IMR-90 (cell line): ENCODE measurements around the gene GLI1. TPM values are rescaled to one million over a fixed set of nuclear protein-coding genes. Genes with fewer than 3 reads are reported as not detected.

Experiments
- ATAC-seq: fragments of 200-7000 bp; cut with Tn5 transposase; 2 replicates; pipeline ENCODE4 v1.9.1; 2020; ENCODE audit warnings: low read depth, mild to moderate bottlenecking, moderate library complexity
- BruUV-seq: library from RNA; stranded (reverse); fragments of 400-500 nt; replicated peaks from 2 replicates; lab custom pipeline; 2021; lab: Mats Ljungman, UMichigan
- CTCF ChIA-PET: fragments of 300-600 bp; formaldehyde crosslinking; extraction: SDS; loops from one replicate; lab custom pipeline; 2021; ENCODE audit warnings: antibody characterized with exemption; lab: Yijun Ruan, JAX
- POLR2A ChIA-PET: fragments of 300-600 bp; sonication (Branson Sonifier 250); formaldehyde crosslinking; loops from one replicate; lab custom pipeline; 2022; ENCODE audit warnings: antibody characterized with exemption; ENCODE audit not compliant: unreplicated experiment; lab: Charles Lee
- DNase-seq: peaks from one replicate; pipeline ENCODE4 v3.0.0; 2013
- H2AFZ ChIP-seq: replicated peaks from 2 replicates; pipeline ENCODE3; 2013; ENCODE audit warnings: low read length, mild to moderate bottlenecking; ENCODE audit not compliant: poor library complexity
- H2AK5ac ChIP-seq: 2 replicates; pipeline ENCODE4 v1.6.1; 2013; ENCODE audit warnings: low read depth, low read length, inconsistent platforms
- H2AK9ac ChIP-seq: replicated peaks from 2 replicates; pipeline ENCODE3; 2013; ENCODE audit warnings: mild to moderate bottlenecking, low read depth, low read length, moderate library complexity; ENCODE audit not compliant: poor library complexity
- H2BK120ac ChIP-seq: 2 replicates; pipeline ENCODE4 v1.6.1; 2013; ENCODE audit warnings: low read depth, low read length, inconsistent platforms
- H2BK15ac ChIP-seq: 3 replicates; pipeline ENCODE4 v1.6.1; 2013; ENCODE audit warnings: low read depth, low read length, inconsistent platforms
- H2BK20ac ChIP-seq: 2 replicates; pipeline ENCODE4 v1.6.1; 2013; ENCODE audit warnings: low read depth, mild to moderate bottlenecking, inconsistent platforms, low read length, moderate library complexity
- H2BK5ac ChIP-seq: 2 replicates; pipeline ENCODE4 v1.6.1; 2013; ENCODE audit warnings: mild to moderate bottlenecking, low read depth, low read length, inconsistent platforms; ENCODE audit not compliant: poor library complexity, severe bottlenecking
- H3K14ac ChIP-seq: replicated peaks from 2 replicates; pipeline ENCODE4 v1.6.1; 2013; ENCODE audit warnings: low read depth, low read length, inconsistent platforms
- H3K18ac ChIP-seq: 2 replicates; pipeline ENCODE4 v1.6.1; 2013; ENCODE audit warnings: low read depth, low read length, control low read depth
- H3K23ac ChIP-seq: 2 replicates; pipeline ENCODE4 v1.6.1; 2013; ENCODE audit warnings: low read depth, low read length, inconsistent platforms
- H3K27ac ChIP-seq: 2 replicates; pipeline ENCODE4 v1.5.1; 2013; ENCODE audit warnings: mild to moderate bottlenecking, control low read depth, low read length; ENCODE audit not compliant: insufficient read depth
- H3K27me3 ChIP-seq: 2 replicates; pipeline ENCODE4 v1.6.1; 2013; ENCODE audit warnings: low read length; ENCODE audit not compliant: control insufficient read depth, insufficient read depth
- H3K36me3 ChIP-seq: 2 replicates; pipeline ENCODE4 v1.6.1; 2013; ENCODE audit warnings: low read length, mixed read lengths; ENCODE audit not compliant: control insufficient read depth, insufficient read depth
- H3K4ac ChIP-seq: 2 replicates; pipeline ENCODE4 v1.6.1; 2013; ENCODE audit warnings: low read depth, low read length, inconsistent platforms
- H3K4me1 ChIP-seq: 2 replicates; pipeline ENCODE4 v1.6.1; 2013; ENCODE audit warnings: low read length, mixed read lengths; ENCODE audit not compliant: control insufficient read depth, insufficient read depth
- H3K4me2 ChIP-seq: 2 replicates; pipeline ENCODE4 v1.6.1; 2013; ENCODE audit warnings: low read depth, mild to moderate bottlenecking, control low read depth, low read length, moderate library complexity
- H3K4me3 ChIP-seq: 2 replicates; pipeline ENCODE4 v1.5.1; 2013; ENCODE audit warnings: low read depth, mild to moderate bottlenecking, control low read depth, low read length, moderate library complexity; ENCODE audit not compliant: insufficient read depth
- H3K56ac ChIP-seq: 2 replicates; pipeline ENCODE4 v1.6.1; 2013; ENCODE audit warnings: low read length, inconsistent platforms; ENCODE audit not compliant: insufficient read depth; ENCODE audit errors: extremely low read depth
- H3K79me1 ChIP-seq, 2 experiments: 2 replicates each; pipeline ENCODE4 v1.6.1; 2013; ENCODE audit warnings: low read length in 2 of 2, inconsistent platforms in 1 of 2, low read depth in 1 of 2
- H3K9ac ChIP-seq: 2 replicates; pipeline ENCODE4 v1.6.1; 2013; ENCODE audit warnings: low read depth, low read length, control low read depth
- H3K9me1 ChIP-seq: 2 replicates; pipeline ENCODE4 v1.6.1; 2013; ENCODE audit warnings: low read length, inconsistent platforms; ENCODE audit not compliant: insufficient read depth
- H3K9me3 ChIP-seq: 2 replicates; pipeline ENCODE4 v1.6.1; 2013; ENCODE audit warnings: low read length; ENCODE audit not compliant: control insufficient read depth, insufficient read depth
- H4K20me1 ChIP-seq: 2 replicates; pipeline ENCODE4 v1.6.1; 2013; ENCODE audit warnings: low read length, inconsistent platforms; ENCODE audit not compliant: insufficient read depth
- H4K5ac ChIP-seq: 2 replicates; pipeline ENCODE4 v1.6.1; 2013; ENCODE audit warnings: mild to moderate bottlenecking, low read depth, low read length, control low read depth
- H4K8ac ChIP-seq, 2 experiments: 2 replicates each; pipeline ENCODE4 v1.6.1; 2013; ENCODE audit warnings: low read depth in 2 of 2, low read length in 2 of 2, control low read depth in 1 of 2, inconsistent platforms in 1 of 2
- H4K91ac ChIP-seq: 2 replicates; pipeline ENCODE4 v1.6.1; 2013; ENCODE audit warnings: low read depth, low read length, inconsistent platforms; ENCODE audit not compliant: insufficient read depth
- CHD1 ChIP-seq: IDR thresholded peaks from 2 replicates; pipeline ENCODE4 v1.6.1; 2012; ENCODE audit warnings: low read depth, low read length, improper control_type of control experiment
- CTCF ChIP-seq: conservative IDR thresholded peaks from 2 replicates; pipeline ENCODE4 v1.5.1; 2012; ENCODE audit warnings: mild to moderate bottlenecking, low read depth, low read length, improper control_type of control experiment
- ELK1 ChIP-seq: fragments of 150-350 bp; IDR thresholded peaks from 2 replicates; pipeline ENCODE4 v1.6.1; 2016; ENCODE audit warnings: low read depth, mild to moderate bottlenecking, low read length, moderate library complexity, borderline replicate concordance
- FOS ChIP-seq: fragments of 150-350 bp; IDR thresholded peaks from 2 replicates; pipeline ENCODE4 v1.6.1; 2016; ENCODE audit warnings: low read depth, low read length
- MAFK ChIP-seq: IDR thresholded peaks from 2 replicates; pipeline ENCODE4 v1.6.1; 2012; ENCODE audit warnings: low read depth, low read length, improper control_type of control experiment
- MAZ ChIP-seq: IDR thresholded peaks from 2 replicates; pipeline ENCODE4 v1.6.1; 2012; ENCODE audit warnings: low read depth, mild to moderate bottlenecking, low read length, improper control_type of control experiment, moderate library complexity, borderline replicate concordance
- MXI1 ChIP-seq: IDR thresholded peaks from 2 replicates; pipeline ENCODE4 v1.6.1; 2012; ENCODE audit warnings: low read depth, mild to moderate bottlenecking, low read length, moderate library complexity, borderline replicate concordance
- POLR2A ChIP-seq: IDR thresholded peaks from 2 replicates; pipeline ENCODE4 v1.6.1; 2012; ENCODE audit warnings: mild to moderate bottlenecking, low read depth, low read length
- RCOR1 ChIP-seq: IDR thresholded peaks from 2 replicates; pipeline ENCODE4 v1.6.1; 2012; ENCODE audit warnings: mild to moderate bottlenecking, low read length, improper control_type of control experiment; ENCODE audit not compliant: insufficient replicate concordance
- SMC3 ChIP-seq: fragments of 150-350 bp; IDR thresholded peaks from 2 replicates; pipeline ENCODE4 v1.6.1; 2016; ENCODE audit warnings: low read depth, mild to moderate bottlenecking, antibody characterized with exemption, low read length, moderate library complexity
- USF2 ChIP-seq: fragments of 150-350 bp; IDR thresholded peaks from 2 replicates; pipeline ENCODE4 v1.6.1; 2017; ENCODE audit warnings: mild to moderate bottlenecking, antibody characterized with exemption, low read length, low read depth
- WGBS, 2 experiments: methylation state at CpG; one replicate each; pipeline versions ENCODE4 v1.1.5 to v1.1.7; 2013; ENCODE audit warnings: missing lambda C conversion rate in 2 of 2; ENCODE audit not compliant: insufficient read length in 1 of 2; ENCODE audit errors: extremely low coverage in 2 of 2; 5-methylcytosine and 5-hydroxymethylcytosine counted together
- dilution Hi-C: fragments of 300-500 bp; cut with HindIII; formaldehyde crosslinking; loops from one replicate; pipeline ENCODE4 v1.14.3; 2018; ENCODE audit warnings: low sequenced_read_pairs; ENCODE audit not compliant: unreplicated experiment
- in situ Hi-C: fragments of 300-500 bp; cut with MboI; formaldehyde crosslinking; loops from 3 replicates; pipeline ENCODE4 v1.14.3; 2019; ENCODE audit warnings: low sequenced_read_pairs, inconsistent platforms, mixed read lengths
- intact Hi-C: fragments of 100-400 bp; cut with micrococcal nuclease; formaldehyde crosslinking; loops from 2 replicates; pipeline ENCODE4 v1.10.0; 2022
- polyA plus RNA-seq, 3 experiments: library from polyadenylated mRNA; depleted of rRNA; stranded (reverse); fragments of >200 nt; gene quantifications; 2 replicates each; pipeline ENCODE4 v1.2.3, GENCODE V29; 2012; ENCODE audit warnings: low replicate concordance in 1 of 3
- total RNA-seq: library from RNA; depleted of rRNA; stranded (reverse); fragments of >200 nt; gene quantifications from 2 replicates; pipeline ENCODE4 v1.2.3, GENCODE V29; 2012

The GLI1 gene
- total and polyA plus RNA-seq, 2 of the 4 experiments (the other 2 are of a cell fraction): 1.3 to 3.8 TPM

- TF ChIP-seq SMC3 (no peak), MAZ (peak; percentile 95; the same call in 1 of the 2 replicates)
These were observed 60.7 kb downstream of the GLI1 start, which contains the start of gene DDIT3 (continued) for GRCh38 chr12:57520053-57520818.

DNA sequence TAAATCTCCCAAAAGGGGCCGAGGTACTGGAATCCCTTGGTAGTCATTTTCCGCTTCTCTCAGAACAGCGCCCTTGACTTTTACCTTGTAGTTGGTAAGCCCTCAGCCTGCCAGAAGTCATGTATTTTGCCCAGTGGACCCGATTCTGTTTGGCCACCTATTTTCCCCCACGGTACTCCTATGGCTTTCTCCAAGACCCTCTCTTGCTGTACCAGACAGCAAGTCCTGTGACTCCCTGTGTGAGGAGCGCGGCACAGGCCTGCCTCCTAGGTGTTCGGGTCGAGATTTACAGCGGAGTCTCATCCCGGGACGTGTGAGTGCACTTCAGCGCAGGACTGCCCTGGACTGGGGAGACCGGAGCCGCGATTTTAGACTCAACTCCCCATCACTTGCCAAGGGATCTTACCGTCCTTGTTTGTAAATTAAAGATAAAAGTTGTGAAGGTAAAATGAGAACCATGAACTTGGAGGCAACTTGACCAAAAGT, 62.0 kb downstream of the GLI1 start:
- intact Hi-C loops: no loop called here
- POLR2A ChIA-PET: no interaction called here
- Histone ChIP-seq H2AK9ac (peak overlapping the region; percentile 100), H4K5ac (peak overlapping the region; percentile 85), H3K9ac (peak overlapping the region; percentile 57), H3K4ac (peak overlapping the region; percentile 100), H3K9me1 (peaks cover 14% of the 10 kb centered on the region), H2BK20ac (peak overlapping the region; percentile 90), H2AFZ (peak overlapping the region; percentile 93), H4K8ac (peak overlapping the region; percentile 69 to 100), H4K91ac (peak overlapping the region; percentile 96), H3K9me3 (no peaks in the 10 kb centered on the region), H3K18ac (peak overlapping the region; percentile 94), H3K4me3 (no peak overlapping the region), H2AK5ac (peak overlapping the region; percentile 100), H3K14ac (peak overlapping the region; percentile 100), H3K36me3 (peaks cover 41% of the 10 kb centered on the region), H4K20me1 (peaks cover 60% of the 10 kb centered on the region), H3K27me3 (no peaks in the 10 kb centered on the region), H3K79me1 (peaks cover 18 to 78% of the 10 kb centered on the region in 2 experiments), H3K4me1 (peaks cover 22% of the 10 kb centered on the region), H3K56ac (peak overlapping the region; percentile 82), H3K4me2 (peak overlapping the region; percentile 65; the same call in 1 of the 2 replicates), H2BK5ac (peak overlapping the region; percentile 98), H3K27ac (peak overlapping the region; percentile 88), H3K23ac (peak overlapping the region; percentile 100), H2BK15ac (peak overlapping the region; percentile 81), H2BK120ac (peak overlapping the region; percentile 99)
- BruUV-seq: no TSS peak
- in situ Hi-C loops: no loop called here
- DNase-seq: peak; percentile 61
- dilution Hi-C loops: no loop called here
- CTCF ChIA-PET: no interaction called here
- ATAC-seq: no peak
- 61% methylated on average over 3 of the region's 17 CpGs; no CpG with 5 or more reads in 1 of the 2 experiments for WGBS, 2 experiments
- no peak for TF ChIP-seq FOS
- TF ChIP-seq CHD1: no peak
- TF ChIP-seq POLR2A: no peak
- no peak for TF ChIP-seq RCOR1
- no peak; the same call in 1 of the 2 replicates for TF ChIP-seq CTCF
- TF ChIP-seq SMC3: no peak
- TF ChIP-seq MAFK: no peak
- no peak for TF ChIP-seq USF2
- no peak for TF ChIP-seq MXI1
- TF ChIP-seq ELK1: no peak
